K562 (cell line): ENCODE results near the gene SIAE. TPM values are rescaled to one million over a fixed set of nuclear protein-coding genes. Genes with fewer than 3 reads are reported as not detected.

Experiments
- ARID4B ChIP-seq: sonication (generic); formaldehyde crosslinking; IDR thresholded peaks from 2 replicates; pipeline ENCODE4 v1.8.0; 2022; ENCODE audit warnings: mild to moderate bottlenecking, missing genetic modification reagents
- ATF6 ChIP-seq: sonication (generic); formaldehyde crosslinking; IDR thresholded peaks from 2 replicates; pipeline ENCODE4 v1.4.0; 2020; ENCODE audit warnings: mild to moderate bottlenecking, missing genetic modification reagents
- BRF2 ChIP-seq: IDR thresholded peaks from 3 replicates; pipeline ENCODE4 v1.6.1; 2011; ENCODE audit warnings: borderline replicate concordance, mild to moderate bottlenecking; ENCODE audit not compliant: insufficient read length, insufficient read depth
- CAMTA2 ChIP-seq: fragments of 250-450 bp; sonication (Bioruptor Pico); conservative IDR thresholded peaks from 2 replicates; pipeline ENCODE4 v1.5.1; 2022
- CREM ChIP-seq: IDR thresholded peaks from 2 replicates; pipeline ENCODE4 v1.6.1; 2014; ENCODE audit warnings: antibody characterized with exemption, low read depth
- HNRNPLL ChIP-seq: fragments of 200-400 bp; formaldehyde crosslinking; IDR thresholded peaks from 2 replicates; pipeline ENCODE4 v1.6.1; 2017; ENCODE audit warnings: low read length, low read depth, mild to moderate bottlenecking; ENCODE audit not compliant: poor library complexity, severe bottlenecking
- KAT8 ChIP-seq: fragments of 450-650 bp; IDR thresholded peaks from 2 replicates; pipeline ENCODE4 v1.6.1; 2016; ENCODE audit warnings: low read depth, mild to moderate bottlenecking
- MAZ ChIP-seq, 2 experiments: fragments of 450-650 bp in 1 of 2; sonication (generic) in 1 of 2; formaldehyde crosslinking; IDR thresholded peaks in 1 of 2; conservative IDR thresholded peaks in 1 of 2; 2 replicates each; pipeline versions ENCODE4 v1.4.0 to v1.5.0; 2020; ENCODE audit warnings: mild to moderate bottlenecking in 1 of 2, missing genetic modification reagents in 1 of 2
- PTTG1 ChIP-seq: fragments of 450-650 bp; IDR thresholded peaks from 2 replicates; pipeline ENCODE4 v1.6.1; 2016; ENCODE audit warnings: low read depth, mild to moderate bottlenecking, missing genetic modification characterization, missing compliant biosample characterization
- RBM34 ChIP-seq: fragments of 200-400 bp; formaldehyde crosslinking; IDR thresholded peaks from 2 replicates; pipeline ENCODE4 v1.6.1; 2018; ENCODE audit warnings: low read length, borderline replicate concordance; ENCODE audit not compliant: insufficient read depth
- SIRT6 ChIP-seq: IDR thresholded peaks from one replicate; pipeline ENCODE4 v1.6.1; 2012; ENCODE audit warnings: low read depth, mild to moderate bottlenecking, control low read depth, inconsistent platforms, low read length, moderate library complexity
- SRF ChIP-seq, 2 experiments: fragments of 250-450, 450-650 bp in 1 of 2; sonication (Bioruptor Pico) in 1 of 2; sonication (generic) in 1 of 2; formaldehyde crosslinking; IDR thresholded peaks; 2 replicates each; pipeline versions ENCODE4 v1.5.0 to v1.5.1; 2020 to 2022; ENCODE audit warnings: mild to moderate bottlenecking in 1 of 2, missing genetic modification reagents in 1 of 2
- ZBTB1 ChIP-seq: sonication (generic); formaldehyde crosslinking; IDR thresholded peaks from 2 replicates; pipeline ENCODE4 v1.8.1; 2023; ENCODE audit warnings: missing genetic modification reagents, low read depth, mild to moderate bottlenecking, borderline replicate concordance
- ZC3H8 ChIP-seq: fragments of 450-650 bp; IDR thresholded peaks from 2 replicates; pipeline ENCODE4 v1.6.1; 2017
- ZNF324 ChIP-seq: fragments of 250-450 bp; sonication (Bioruptor Pico); IDR thresholded peaks from 2 replicates; pipeline ENCODE4 v1.4.0; 2020; ENCODE audit warnings: mild to moderate bottlenecking
- polyA plus RNA-seq, 8 experiments: library from polyadenylated mRNA; depleted of rRNA in 4 of 8; stranded (reverse) in 5 of 8; unstranded in 3 of 8; fragments of >200 nt; fragmentation: Nextera tagmentation in 2 of 8; fragmentation: Illumina TruSeq in 1 of 8; extraction: Ambion mirVana in 2 of 8; extraction: Trizol in 1 of 8; gene quantifications; 2 replicates each; pipeline versions ENCODE4 v1.2.1 to v1.2.3, GENCODE V29; 2011 to 2014; ENCODE audit warnings: inconsistent platforms in 1 of 8, missing spikeins in 1 of 8
- total RNA-seq, 7 experiments: library from RNA; depleted of rRNA in 6 of 7; stranded (reverse); fragments of >200 nt in 6 of 7; fragmentation: Illumina TruSeq in 2 of 7; extraction: Trizol in 2 of 7; gene quantifications; 2 replicates each; pipeline versions ENCODE4 v1.2.1 to v1.2.3, GENCODE V29; 2011 to 2021; ENCODE audit warnings: low replicate concordance in 1 of 7

SIAE gene
- total and polyA plus RNA-seq, 9 of the 15 experiments (the other 6 are each of a cell fraction or from before 2014, with no cell fraction given): 0.89 to 9.6 (median 3.7) TPM

- TF ChIP-seq ZBTB1 (CRISPR knock-in tag) (no peak), MAZ (CRISPR knock-in tag; conservative IDR thresholded peaks at IDR 0.05 in 1 of 2, IDR thresholded peaks at IDR 0.05 in 1 of 2) (peak; percentile 78 to 80), HNRNPLL (peak; percentile 40), SIRT6 (no peak), RBM34 (no peak), SRF (CRISPR knock-in tag; IDR thresholded peaks at IDR 0.05) (peak in 1 of 2 experiments; percentile 44; a peak in 1 of 4 replicates), KAT8 (0 out of 2 replicates have a peak, but pooled peaks have one; percentile 33), ATF6 (CRISPR knock-in tag) (no peak), PTTG1 (tag) (no peak), ZC3H8 (no peak), CREM (peak; percentile 96), BRF2 (no peak), ZNF324 (CRISPR knock-in tag) (no peak), CAMTA2 (CRISPR knock-in tag) (0 out of 2 replicates have a peak, but pooled peaks have one; percentile 10), ARID4B (CRISPR knock-in tag) (no peak)
Observed at GRCh38 chr11:124622531-124623451, 50.7 kb downstream of the SIAE start, which contains the start of gene TBRG1 (continued).
